HG02943 (cell line): ENCODE results near the gene KLHL24.
A peak's percentile ranks its signal among the peaks of the same experiment; 100 is the strongest.
"Not testable (repeated sequence)": the region's sequence is repeated elsewhere in the genome, so short reads cannot be mapped to it uniquely, and the experiment has no call there.

ENCODE experiments used
- ATAC-seq: cut with Tn5 transposase; IDR thresholded peaks from one replicate; pipeline ENCODE4 v1.9.1; 2021; ENCODE audit warnings: mild to moderate bottlenecking, low read depth, moderate library complexity; ENCODE audit not compliant: unreplicated experiment

The KLHL24 gene

GRCh38 chr3:183634707-183635106 is 716 bp upstream of the KLHL24 start:
- ATAC-seq = no peak

GRCh38 chr3:183635107-183635430 is 354 bp upstream of the KLHL24 start:
- ATAC-seq = no peak

DNA sequence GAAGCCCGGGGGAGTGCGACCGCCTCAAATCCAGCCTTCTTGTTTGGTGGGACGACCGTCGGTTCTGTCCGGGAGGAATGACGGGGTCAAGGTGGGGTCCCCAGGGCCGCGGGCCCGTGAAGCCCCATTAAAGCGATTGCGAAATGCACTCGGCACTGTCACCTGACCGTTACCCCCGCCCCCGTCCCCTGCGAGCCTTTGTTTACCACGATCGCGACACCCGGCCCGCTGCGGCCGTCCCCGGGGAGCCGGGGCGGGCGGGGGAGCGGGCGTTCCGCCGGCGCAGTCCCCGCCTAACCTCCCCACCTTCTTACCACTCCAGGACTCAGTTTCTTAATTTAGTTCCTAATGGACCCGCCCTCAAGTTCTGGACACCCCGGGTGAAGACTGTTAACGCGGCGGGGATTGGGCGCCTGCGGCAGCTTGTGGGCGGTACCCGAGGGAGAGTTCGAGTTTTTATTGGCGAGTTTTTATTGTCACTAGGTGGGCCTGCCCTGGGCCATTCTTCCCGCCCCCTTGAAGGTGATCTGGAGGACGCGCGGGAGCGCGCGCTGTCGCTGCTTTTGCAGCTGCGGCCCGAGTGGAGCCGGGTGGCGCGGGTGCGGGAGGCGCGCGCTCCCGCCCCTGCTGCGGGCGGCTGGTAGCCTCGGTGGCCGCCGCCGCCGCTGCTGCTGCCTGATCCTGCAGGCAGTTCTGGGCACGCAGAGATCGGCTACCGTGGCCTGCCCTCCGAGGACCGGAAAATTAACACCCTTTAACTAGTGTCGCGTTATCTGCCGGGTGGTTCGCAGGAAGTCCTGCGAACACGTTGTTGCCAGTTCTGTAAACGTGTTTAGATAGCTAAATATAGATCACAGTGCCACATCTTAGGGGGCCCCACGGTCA is 1.0 kb downstream of the KLHL24 start:
- peak; percentile 81 for ATAC-seq

DNA sequence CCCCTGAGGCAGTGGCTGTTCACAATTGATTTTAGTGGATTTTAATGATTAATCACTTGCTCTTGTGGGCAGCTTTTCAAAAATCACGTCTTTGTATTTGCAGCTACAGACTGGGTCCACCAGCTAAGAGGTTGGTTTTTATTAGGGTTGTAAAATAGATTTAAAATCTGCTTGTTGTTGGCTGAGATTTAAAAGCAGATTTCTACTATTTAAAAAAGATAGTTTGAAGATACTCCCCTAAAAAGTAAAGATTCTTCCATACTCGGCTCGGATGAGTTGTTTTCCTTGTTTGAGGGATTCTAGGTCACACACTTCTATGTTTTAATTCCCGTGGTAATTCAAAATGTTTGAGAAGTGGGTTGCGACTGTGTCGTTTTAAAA is 1.7 kb downstream of the KLHL24 start:
- no peak for ATAC-seq

- not testable (repeated sequence) for ATAC-seq
Measured at GRCh38 chr3:183637633-183638032, 2.2 kb downstream of the KLHL24 start.

DNA sequence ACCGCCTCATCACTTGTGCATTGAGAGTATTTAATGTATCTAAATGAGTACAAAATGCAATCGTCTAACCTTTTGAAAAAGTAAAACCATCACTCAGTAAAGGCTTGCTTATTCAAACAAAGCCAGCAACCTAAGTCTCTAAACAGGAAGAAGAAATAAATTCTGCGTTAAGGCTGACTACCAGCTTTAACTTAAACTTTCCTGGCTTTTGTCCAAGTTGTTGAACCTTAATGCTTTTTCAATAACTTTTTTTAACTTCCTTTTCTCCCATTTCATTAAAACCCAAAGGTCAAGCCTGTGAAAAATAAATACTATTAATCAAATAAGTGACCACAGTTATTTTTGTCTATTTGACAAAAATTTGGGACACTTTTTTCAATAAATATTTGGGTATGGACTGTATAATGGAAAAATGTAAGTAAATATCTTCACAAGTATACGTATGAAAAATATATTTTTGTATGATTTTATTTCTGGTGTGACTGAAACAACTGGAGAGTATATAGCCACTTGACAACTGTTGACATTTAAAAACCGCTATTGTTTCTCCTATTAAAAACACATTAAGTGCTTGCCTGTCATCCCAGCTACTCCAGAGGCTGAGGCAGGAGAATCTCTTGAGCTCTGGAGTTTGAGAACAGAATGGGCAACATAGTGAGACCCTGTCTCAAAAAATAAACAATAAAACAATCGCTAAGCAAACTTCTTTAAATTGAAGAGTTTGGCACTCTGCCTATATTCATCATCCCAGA is 2.9 kb downstream of the KLHL24 start:
- ATAC-seq = no peak

- ATAC-seq = not testable (repeated sequence)
Measured at GRCh38 chr3:183640635-183641034, 5.2 kb downstream of the KLHL24 start.

GRCh38 chr3:183641882-183642281 is 6.5 kb downstream of the KLHL24 start:
- ATAC-seq = no peak

- ATAC-seq = no peak
Measured at GRCh38 chr3:183644244-183644643, 8.8 kb downstream of the KLHL24 start.

DNA sequence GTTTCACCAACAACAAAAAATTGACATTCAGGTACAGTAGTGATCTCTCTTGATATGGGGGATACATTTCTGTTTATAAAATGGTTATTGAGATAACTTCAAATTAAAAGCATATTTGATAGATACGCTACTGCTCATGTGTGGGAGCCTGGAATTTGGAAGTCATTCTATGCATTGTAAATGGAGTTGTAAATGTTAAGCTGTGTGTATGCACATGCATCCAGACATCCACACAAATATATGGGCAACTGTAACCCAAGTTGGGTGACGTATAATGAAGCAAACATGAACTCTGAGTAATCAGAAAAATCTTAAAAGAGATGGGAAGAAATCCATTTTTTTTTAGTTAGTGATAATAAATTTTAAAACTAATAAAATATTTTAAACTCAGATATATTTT is 9.8 kb downstream of the KLHL24 start:
- ATAC-seq = no peak

- ATAC-seq = no peak
Measured at GRCh38 chr3:183650554-183650953, 15.1 kb downstream of the KLHL24 start.

DNA sequence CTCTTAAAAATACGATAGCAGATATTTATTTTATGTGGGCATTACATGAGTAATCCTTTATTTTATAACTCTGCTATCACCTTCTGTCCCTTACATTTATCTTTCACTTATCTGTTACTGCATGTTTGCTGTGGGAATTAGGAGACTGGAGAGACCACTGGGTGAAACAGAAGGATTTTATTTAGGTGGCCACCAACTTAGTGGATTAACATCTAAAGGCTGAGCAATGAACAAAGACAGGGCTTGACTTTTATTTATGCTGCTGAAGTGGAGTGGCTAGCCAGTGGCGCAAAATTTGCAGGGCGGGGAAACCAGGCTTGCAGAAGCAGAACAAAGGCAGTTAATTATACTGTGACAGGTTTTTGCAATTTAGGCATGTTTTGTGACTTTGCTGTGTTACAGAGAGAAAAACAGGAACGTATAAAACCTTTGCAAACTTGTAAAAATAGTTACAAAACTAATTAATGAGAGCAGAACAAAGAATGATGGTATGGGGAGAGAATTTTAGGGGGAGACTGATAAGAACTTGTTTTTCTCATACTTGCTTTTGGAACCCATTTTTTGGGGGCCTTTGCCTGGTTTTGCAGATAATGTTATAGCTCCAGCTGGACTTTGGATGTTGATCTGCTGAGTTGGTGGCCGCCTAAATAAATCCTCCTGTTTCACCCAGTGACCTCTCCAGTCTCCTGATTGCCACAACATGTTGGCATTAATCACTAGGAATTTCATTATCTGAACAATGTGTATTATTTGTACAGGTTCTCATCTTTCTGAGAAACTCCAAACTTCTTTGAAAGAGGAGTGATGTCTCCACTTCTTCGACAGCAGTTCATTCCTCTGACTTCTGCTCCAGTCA is 18.0 kb downstream of the KLHL24 start:
- no peak for ATAC-seq

DNA sequence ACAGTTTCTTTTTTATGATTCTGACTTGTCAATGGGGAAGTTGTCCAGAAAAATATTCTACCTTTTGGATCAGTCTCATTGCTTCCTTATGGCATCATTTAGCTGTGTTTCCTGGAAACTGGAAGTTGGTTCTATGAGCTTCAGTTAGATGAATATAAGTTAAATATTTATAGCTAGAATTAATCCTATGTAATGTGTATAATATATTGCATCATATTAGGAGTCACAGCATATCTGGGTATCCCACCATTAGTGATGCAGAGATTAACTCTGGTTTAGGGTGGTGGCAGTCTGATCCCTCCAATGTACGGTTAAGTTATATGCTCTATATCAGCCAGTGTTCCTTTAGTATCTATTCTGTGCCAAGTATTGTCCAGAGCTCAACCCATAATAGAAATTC is 19.3 kb downstream of the KLHL24 start:
- ATAC-seq = no peak

DNA sequence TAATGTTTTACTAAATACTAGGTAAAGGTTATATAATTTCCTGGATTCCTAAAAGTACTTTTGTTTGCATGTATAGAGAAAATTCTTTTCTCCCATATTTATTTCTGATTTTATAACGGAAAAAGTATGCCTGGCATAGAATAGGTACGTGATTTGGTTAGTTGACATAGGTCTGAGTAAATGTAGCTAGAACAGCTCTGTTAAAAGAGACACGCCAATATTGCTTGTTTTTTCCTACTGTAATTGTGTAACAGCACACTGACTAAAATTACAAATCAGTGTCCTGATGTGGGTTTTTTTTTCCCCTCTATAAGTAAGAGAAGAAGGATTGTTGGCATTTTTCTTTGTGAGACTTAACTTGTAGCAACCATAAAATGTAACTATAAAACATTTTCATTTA is 26.7 kb downstream of the KLHL24 start:
- ATAC-seq = no peak

DNA sequence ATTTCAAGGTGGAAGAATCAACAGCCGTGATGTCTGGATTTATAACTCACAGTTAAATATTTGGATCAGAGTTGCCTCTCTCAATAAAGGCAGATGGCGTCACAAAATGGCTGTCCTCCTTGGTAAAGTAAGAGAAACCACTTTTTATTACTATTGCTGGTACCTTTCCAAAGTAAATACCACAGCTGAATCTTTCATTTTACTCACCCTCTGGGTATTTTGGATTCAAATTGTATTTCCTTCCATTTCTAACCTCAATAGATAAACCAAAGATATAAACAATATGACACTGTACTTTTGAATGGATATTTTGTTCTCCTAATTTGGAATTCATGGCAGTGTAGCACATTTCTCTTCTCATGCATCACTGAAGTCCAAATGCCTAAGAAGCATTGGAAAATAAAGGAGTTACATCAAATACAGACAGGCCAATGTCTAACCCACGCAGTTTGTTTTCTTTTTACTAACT is 29.5 kb downstream of the KLHL24 start:
- no peak for ATAC-seq

DNA sequence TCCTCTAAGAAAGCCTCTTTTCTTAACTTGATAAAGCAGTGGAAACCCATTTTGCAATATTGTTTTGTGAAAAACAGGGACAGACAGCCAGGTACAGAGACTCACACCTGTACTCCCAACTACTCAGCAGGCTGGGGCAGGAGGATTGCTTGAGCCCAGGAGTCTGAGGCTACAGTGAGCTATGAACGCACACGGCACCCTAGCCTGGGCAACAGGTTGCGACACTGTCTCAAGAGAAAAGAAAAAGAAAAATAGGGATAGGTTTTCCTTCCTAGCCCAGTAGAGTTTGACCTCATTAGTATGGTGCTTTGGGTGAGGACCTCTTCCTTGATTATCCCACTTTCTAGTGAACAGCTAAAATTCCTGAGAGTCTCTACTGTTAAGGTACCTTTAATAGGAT is 44.6 kb downstream of the KLHL24 start:
- ATAC-seq = no peak

DNA sequence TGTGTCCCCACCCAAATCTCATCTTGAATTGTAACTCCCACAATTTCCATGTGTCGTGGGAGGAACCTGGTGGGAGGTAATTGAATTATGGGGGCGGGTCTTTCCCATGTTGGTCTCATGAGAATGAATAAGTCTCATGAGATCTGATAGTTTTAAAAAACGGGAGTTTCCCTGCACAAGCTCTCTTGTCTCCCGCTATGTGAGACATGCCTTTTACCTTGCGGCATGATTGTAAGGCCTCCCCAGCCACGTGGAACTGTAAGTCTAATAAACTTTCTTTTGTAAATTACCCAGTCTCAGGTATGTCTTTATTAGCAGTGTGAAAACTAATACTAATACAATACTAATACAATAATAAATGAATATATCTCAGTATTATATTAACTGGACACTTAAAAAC is 52.3 kb downstream of the KLHL24 start:
- no peak for ATAC-seq

- no peak for ATAC-seq
Measured at GRCh38 chr3:183688874-183689273, 53.5 kb downstream of the KLHL24 start.

DNA sequence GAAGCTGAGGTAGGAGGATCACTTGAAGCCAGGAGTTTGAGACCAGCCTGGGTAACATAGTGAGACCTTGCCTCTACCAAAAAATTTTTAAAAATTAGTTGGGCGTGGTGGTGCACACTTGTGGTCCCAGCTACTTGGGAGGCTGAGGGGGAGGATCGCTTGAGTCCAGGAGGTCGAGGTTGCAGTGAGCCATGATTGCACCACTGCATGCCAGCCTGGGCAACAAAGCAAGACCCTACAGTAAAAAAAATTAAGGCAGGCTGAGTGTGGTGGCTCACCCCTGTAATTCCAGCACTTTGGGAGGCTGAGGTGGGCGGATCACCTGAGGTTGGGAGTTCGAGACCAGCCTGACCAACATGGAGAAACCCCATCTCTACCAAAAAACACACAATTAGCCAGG is 54.2 kb downstream of the KLHL24 start:
- not testable (repeated sequence) for ATAC-seq

DNA sequence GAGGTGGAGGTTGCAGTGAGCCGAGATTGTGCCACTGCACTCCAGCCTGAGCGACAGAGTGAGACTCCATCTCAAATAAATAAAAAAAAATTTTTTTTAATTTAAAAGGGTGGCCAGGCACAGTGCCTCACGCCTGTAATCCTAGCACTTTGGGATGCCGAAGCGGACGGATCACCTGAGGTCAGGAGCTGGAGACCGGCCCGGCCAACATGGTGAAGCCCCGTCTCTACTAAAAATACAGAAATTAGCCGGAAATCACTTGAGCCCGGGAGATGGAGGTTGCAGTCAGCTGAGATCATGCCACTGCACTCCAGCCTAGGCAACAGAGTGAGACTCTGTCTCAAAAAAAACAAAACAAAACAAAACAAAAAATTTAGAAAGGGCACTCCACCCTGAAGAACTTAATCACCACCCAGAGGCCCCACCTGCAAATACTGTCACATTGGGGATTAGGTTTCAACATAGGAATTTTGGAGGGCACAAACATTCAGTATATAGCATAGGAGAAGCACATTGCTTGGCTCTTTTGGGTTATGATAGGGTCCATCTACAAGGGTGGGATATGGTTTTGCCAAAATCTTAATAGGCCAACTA is 55.1 kb downstream of the KLHL24 start:
- ATAC-seq = no peak

- ATAC-seq = no peak
Measured at GRCh38 chr3:183692436-183692835, 57.0 kb downstream of the KLHL24 start.
